Measurements from ENCODE around the gene JAKMIP2.
"Not testable (repeated sequence)": the region's sequence is repeated elsewhere in the genome, so short reads cannot be mapped to it uniquely, and the experiment has no call there.

The JAKMIP2 gene

GRCh38 chr5:147586832-147587231 is 195.7 kb downstream of the JAKMIP2 start:
- DNase-seq = no peak

DNA sequence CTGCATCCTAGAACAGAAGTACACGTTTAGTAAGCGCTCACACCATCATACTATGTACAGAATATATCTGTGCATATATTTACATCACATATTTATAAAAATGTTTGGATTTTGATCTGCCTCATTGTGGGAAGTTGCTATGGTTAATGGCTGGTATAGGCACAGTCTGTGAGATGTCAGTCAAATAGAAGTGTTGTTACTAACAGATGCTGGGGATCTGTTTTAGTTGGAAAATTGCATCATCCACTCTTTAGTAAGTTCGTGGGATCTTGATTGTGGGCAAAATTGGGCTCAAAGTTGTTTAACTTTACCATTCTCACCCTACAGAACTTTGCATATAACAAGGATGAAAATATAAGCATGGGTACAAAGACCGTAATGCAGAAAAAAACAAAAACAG is 196.3 kb downstream of the JAKMIP2 start:
- DNase-seq = no peak

GRCh38 chr5:147582272-147582671 is 200.3 kb downstream of the JAKMIP2 start:
- not testable (repeated sequence) for DNase-seq

DNA sequence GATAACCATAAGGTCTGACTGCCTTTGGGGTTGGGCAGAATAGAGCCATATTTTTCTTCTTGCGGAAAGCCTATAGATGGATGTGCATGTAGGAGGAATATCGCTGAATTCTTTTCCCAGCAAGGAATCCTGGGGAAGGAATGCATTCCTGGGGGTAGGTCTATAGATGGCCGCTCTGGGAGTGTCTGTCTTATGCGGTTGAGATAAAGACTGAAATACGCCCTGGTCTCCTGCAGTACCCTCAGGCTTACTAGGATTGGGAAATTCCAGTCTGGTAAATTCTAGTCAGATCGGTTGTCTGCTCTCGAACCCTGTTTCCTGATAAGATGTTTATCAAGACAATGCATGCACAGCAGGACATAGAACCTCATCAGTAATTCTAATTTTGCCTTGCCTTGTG is 202.1 kb downstream of the JAKMIP2 start:
- DNase-seq = not testable (repeated sequence)

DNA sequence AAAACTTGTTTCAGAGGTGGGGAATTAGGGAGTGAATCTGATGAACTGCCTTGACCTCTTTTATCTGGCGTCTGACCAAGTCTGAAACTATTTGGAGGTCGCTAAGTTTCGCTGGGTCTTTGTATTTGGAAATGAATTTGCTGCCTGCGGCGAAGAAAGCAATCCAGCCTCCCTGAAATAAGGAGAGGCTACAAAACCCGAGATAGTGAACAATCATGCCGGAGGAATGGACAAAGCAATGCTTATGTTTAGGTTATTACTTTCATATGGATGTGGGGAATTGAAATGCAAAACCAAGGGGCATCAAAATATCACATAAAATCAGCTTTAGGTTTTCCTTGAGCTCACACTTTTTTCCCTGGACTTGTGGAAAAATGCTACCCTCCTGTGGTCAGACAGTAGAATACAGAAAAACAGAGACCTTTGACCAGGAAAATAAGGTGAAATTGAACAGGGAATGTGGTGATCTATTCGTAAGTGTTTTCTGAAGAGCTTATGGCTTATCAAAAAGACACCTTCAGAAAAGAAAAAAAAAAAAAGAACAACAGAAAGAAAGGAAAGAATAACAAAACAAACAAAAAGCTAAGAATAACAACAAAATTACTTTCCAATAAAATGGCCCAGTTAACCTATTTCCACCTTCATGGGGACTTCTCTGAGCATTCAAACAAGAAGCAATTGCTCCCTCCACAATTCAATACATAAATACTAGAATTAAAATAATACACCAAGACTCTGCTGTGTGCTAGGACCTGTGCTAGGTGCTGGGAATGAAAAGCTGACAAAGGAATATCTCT is 204.1 kb downstream of the JAKMIP2 start:
- peak; percentile 50 to 53 for DNase-seq

GRCh38 chr5:147576646-147577535 is 205.6 kb downstream of the JAKMIP2 start:
- DNase-seq = no peak

GRCh38 chr5:147575598-147575997 is 206.9 kb downstream of the JAKMIP2 start:
- no peak for DNase-seq

- no peak for DNase-seq
Measured at GRCh38 chr5:147573211-147573610, 209.3 kb downstream of the JAKMIP2 start.

DNA sequence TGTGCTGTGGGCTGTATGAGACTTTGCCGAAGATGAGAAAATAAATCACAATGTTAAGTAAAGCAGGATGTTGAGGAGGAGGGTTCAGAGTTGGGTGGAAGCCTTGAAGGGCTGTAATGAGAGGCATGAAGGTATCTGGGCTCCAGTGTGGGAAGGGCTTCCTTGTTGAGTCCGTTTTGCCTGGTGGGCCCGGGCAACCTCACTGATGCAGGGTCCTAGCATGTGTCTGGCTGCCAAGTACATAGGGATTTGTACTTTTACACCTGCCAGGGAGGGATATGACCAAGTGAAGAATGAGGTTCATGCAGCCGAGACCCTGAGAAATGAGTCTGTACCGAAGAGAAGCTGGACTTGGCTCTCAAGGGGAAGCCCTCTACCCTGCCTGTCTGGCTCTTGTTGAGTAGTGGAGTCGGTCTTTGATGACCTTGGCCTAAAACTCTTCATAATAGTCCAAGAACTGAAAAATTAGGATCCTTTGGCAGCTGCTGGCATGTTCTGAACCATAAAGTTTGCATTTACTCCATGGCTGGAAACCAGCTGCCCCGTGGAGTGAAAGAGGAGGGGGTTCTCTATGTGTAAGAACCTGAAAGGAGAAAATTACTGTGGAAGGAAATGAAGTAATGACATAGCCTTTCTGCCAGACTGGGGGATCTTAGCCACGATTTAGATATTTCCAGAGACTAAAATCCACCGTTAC is 213.7 kb downstream of the JAKMIP2 start:
- DNase-seq = no peak

- DNase-seq = peak in 1 of 2 experiments; percentile 15
Measured at GRCh38 chr5:147567917-147568598, 214.5 kb downstream of the JAKMIP2 start.

GRCh38 chr5:147565524-147565923 is 217.0 kb downstream of the JAKMIP2 start:
- DNase-seq = no peak

GRCh38 chr5:147564124-147564486 is 218.4 kb downstream of the JAKMIP2 start:
- no peak for DNase-seq

GRCh38 chr5:147563466-147564123 is 218.9 kb downstream of the JAKMIP2 start:
- DNase-seq = no peak

- DNase-seq = no peak
Measured at GRCh38 chr5:147561435-147561834, 221.1 kb downstream of the JAKMIP2 start.

- DNase-seq = peak; percentile 21 to 34
Measured at GRCh38 chr5:147560718-147561331, 221.7 kb downstream of the JAKMIP2 start.

DNA sequence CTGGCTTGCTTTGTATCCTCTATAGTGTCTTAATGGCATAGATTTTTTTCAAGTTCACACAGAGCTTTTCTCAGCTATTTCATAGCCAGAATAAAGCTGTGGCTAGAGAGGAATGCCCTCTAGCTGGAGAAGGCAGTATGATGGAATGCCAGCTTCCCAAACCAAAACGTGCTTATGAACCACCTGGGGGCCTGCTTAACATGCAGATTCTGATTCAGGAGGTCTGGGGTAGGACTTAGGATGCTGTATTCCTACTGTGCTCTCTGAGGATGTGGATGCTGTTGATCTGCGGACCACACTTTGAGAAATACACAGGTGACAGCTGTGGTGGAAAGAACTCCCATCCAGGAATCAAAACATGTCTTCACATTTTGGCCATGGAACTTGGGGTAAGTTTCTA is 222.8 kb downstream of the JAKMIP2 start:
- DNase-seq = no peak

DNA sequence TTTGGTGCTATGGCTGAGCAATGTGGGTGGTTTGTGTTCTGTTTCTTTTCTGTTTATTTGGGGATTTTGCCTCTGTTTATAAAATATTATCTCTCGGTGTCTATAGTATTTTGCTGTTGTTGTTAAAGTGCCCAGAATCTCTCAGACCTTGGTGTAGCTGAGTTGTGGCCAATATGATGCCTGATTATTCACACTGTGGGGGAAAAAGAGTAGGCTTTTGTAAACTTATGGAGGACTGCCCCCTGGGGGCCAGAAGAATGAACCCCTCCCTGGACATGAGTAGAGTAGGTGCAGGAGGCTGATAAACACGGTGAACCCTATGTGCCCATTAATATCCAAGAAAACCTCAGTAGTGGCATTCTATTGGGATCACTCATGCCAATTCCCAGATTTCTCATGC is 223.7 kb downstream of the JAKMIP2 start:
- DNase-seq = peak; percentile 66 to 73

DNA sequence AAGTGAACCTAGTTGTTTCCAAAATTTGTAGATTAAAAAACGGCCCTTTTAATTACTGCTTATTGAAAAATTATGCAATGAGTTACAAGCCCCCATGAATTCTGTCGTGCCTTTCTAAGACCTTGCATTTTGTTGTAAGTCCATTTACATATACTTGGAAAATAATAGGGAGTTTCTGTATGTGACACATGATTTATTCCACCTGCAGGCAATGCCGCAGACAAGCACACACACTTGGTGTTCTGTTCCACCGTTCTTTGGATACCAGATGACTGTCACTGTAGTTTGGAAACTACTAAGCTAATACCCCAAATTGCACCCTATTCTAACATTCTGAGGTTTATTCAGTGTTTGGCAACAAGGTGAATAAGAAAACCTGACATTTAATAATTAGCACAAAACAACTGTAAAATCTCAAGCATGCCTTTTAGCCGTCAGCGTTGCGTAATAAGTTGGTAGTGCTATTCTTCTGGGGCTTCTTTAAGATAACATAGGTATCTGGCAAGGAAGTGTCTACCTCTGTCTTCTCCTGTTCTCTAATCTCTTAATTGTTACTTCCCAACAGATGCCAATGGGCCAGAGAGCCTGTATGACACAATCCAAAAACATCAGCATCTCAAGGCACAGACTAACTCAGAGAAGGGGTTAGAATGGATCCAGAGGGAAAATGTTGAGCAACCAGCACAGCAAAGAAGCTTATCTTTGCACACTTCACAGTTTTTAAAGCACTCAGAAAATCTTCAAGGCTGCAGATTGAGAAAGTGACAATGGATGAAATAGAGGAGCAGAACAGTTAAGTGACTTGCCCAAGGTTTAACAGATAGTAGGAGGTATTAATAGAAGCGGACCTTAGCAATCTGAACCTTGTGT is 224.4 kb downstream of the JAKMIP2 start:
- no peak for DNase-seq

- DNase-seq = no peak
Measured at GRCh38 chr5:147555176-147555575, 227.4 kb downstream of the JAKMIP2 start.

DNA sequence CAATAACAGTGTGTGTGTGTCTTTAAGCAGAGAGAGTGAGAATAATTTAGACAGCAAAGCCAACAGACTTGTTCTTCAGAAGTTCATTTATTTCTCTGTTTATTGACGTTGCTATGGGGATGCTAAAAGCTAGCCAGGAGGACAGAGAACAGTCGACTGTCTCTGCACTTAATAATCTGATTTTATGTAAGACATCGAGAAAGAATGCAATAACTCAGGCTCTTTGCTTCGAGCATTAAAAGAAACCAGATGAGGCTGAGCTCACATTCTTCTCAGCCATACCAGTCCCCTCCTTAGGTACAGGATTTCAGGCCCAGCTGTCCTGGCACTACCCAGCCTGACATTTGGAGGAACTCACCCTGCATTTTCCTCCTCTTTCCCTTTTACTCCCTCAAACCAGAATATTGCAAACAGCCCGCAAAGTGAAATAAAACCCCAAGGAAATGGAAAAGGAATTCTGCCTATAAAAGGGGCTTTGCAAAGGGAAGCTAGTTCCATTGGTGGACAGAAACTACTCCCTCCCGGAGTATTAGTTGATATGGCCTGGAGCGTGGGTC is 228.2 kb downstream of the JAKMIP2 start:
- no peak for DNase-seq
